Activated B cell treated with CpG ODN at 0.5 μM for 24 hours (primary cell): ENCODE results near the gene SECISBP2. TPM values are rescaled to one million over a fixed set of nuclear protein-coding genes. Genes with fewer than 3 reads are reported as not detected.

ENCODE experiments used
- ATAC-seq: fragments of 200-7000 bp; cut with Tn5 transposase; one replicate; pipeline ENCODE4 v1.10.0; 2021; ENCODE audit warnings: low read depth, mild to moderate bottlenecking, moderate library complexity
- CTCF ChIA-PET: fragments of 350-600 bp; sonication (Branson Sonifier 250); formaldehyde crosslinking; loops from one replicate; lab custom pipeline; 2021; ENCODE audit warnings: antibody characterized with exemption; lab: Charles Lee
- POLR2A ChIA-PET: fragments of 350-600 bp; sonication (Branson Sonifier 250); formaldehyde crosslinking; loops from one replicate; lab custom pipeline; 2021; ENCODE audit warnings: antibody characterized with exemption; lab: Charles Lee
- DNase-seq: peaks from one replicate; pipeline ENCODE4 v3.0.0; 2022
- H3K27ac Mint-ChIP-seq: one replicate; pipeline ENCODE4 v1.8.0; 2020; ENCODE audit warnings: mixed read lengths
- H3K27me3 Mint-ChIP-seq: one replicate; pipeline ENCODE4 v1.8.0; 2021; ENCODE audit warnings: mixed read lengths
- H3K36me3 Mint-ChIP-seq: one replicate; pipeline ENCODE4 v1.8.0; 2021; ENCODE audit warnings: low read depth, mixed read lengths
- H3K4me1 Mint-ChIP-seq: one replicate; pipeline ENCODE4 v1.8.0; 2021; ENCODE audit warnings: mixed read lengths
- H3K4me3 Mint-ChIP-seq: one replicate; pipeline ENCODE4 v1.8.0; 2020; ENCODE audit warnings: mild to moderate bottlenecking, mixed read lengths
- H3K9me3 Mint-ChIP-seq: one replicate; pipeline ENCODE4 v1.8.0; 2020; ENCODE audit warnings: mixed read lengths
- intact Hi-C: fragments of 100-400 bp; cut with micrococcal nuclease; formaldehyde crosslinking; loops from one replicate; pipeline ENCODE4 v1.15.1; 2024
- total RNA-seq: library from RNA; stranded (reverse); gene quantifications from 2 replicates; pipeline ENCODE4 v1.2.3, GENCODE V29; 2022
- TF ChIP-seq, protein P1 (sequence below): fragments of 200-600 bp; IDR thresholded peaks from one replicate; pipeline ENCODE4 v1.8.0; 2022; ENCODE audit warnings: antibody characterized with exemption, mild to moderate bottlenecking

SECISBP2 gene
- total RNA-seq, 1 donor from 2014 or later, result 97.1 TPM

DNA sequence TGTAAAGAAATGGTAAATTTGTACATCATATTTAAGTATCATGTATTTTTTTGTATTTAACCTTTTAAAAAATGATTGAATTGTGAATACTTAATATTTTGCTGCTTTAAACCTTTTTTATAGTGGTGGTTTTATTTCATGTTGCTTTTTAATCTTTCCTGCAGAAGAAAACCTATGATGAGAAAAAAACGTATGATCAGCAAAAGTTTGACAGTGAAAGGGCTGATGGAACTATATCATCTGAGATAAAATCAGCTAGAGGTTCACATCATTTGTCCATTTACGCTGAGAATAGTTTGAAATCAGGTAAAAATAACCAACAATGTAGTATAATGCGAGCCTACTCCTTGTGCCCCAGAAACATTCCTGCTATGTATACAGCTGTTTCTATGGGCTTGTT, 7.4 kb downstream of the SECISBP2 start:
- no peak for DNase-seq
- Mint-ChIP-seq H3K27ac (no peak overlapping the region), H3K9me3 (no peaks in the 10 kb centered on the region), H3K4me3 (no peak overlapping the region), H3K27me3 (no peaks in the 10 kb centered on the region), H3K4me1 (peaks cover 21% of the 10 kb centered on the region), H3K36me3 (peaks cover 79% of the 10 kb centered on the region)
- no peak for ATAC-seq
- intact Hi-C loops, result no loop called here
- CTCF ChIA-PET, result no interaction called here
- POLR2A ChIA-PET, result interaction anchor here (1.1 kb wide), 1 partner anchor 15 kb away, joined by 4 read pairs; the partner anchor contains the start of gene CKS2
- TF ChIP-seq, protein P1, sequence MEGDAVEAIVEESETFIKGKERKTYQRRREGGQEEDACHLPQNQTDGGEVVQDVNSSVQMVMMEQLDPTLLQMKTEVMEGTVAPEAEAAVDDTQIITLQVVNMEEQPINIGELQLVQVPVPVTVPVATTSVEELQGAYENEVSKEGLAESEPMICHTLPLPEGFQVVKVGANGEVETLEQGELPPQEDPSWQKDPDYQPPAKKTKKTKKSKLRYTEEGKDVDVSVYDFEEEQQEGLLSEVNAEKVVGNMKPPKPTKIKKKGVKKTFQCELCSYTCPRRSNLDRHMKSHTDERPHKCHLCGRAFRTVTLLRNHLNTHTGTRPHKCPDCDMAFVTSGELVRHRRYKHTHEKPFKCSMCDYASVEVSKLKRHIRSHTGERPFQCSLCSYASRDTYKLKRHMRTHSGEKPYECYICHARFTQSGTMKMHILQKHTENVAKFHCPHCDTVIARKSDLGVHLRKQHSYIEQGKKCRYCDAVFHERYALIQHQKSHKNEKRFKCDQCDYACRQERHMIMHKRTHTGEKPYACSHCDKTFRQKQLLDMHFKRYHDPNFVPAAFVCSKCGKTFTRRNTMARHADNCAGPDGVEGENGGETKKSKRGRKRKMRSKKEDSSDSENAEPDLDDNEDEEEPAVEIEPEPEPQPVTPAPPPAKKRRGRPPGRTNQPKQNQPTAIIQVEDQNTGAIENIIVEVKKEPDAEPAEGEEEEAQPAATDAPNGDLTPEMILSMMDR, result no peak

GRCh38 chr9:89328064-89328463, 9.8 kb downstream of the SECISBP2 start:
- no peak overlapping the region for H3K4me3 Mint-ChIP-seq
- intact Hi-C loops, result no loop called here
- TF ChIP-seq, protein P1, result no peak
- no peaks in the 10 kb centered on the region for H3K27me3 Mint-ChIP-seq
- ChIA-PET POLR2A (no interaction called here), CTCF (no interaction called here)
- ATAC-seq (no peak), DNase-seq (no peak)
- H3K9me3 Mint-ChIP-seq, result no peaks in the 10 kb centered on the region
- peaks cover 78% of the 10 kb centered on the region for H3K36me3 Mint-ChIP-seq
- H3K4me1 Mint-ChIP-seq, result peaks cover 8% of the 10 kb centered on the region
- H3K27ac Mint-ChIP-seq, result no peak overlapping the region

DNA sequence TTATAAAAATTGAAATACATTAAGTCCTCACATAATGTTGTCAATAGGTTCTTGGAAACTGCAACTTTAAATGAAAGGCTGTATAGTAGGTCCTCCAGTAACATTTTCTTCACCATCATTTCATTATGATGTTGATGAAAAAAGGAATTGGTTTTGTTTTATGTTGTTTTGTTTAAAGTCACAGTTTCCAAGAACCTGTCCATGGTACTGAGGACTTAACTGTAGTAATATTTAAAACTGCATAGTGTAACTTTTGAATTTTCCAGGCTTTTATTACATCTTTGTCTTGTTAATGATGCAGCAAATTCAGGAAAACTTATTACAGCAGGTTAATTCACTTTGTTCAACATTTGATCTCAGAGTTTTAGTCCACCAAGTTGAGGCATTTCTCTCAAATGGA, 11.6 kb downstream of the SECISBP2 start:
- H3K27ac Mint-ChIP-seq, result no peak overlapping the region
- no peaks in the 10 kb centered on the region for H3K4me1 Mint-ChIP-seq
- H3K27me3 Mint-ChIP-seq, result no peaks in the 10 kb centered on the region
- ATAC-seq, result no peak
- peaks cover 81% of the 10 kb centered on the region for H3K36me3 Mint-ChIP-seq
- H3K4me3 Mint-ChIP-seq, result no peak overlapping the region
- POLR2A ChIA-PET, result no interaction called here
- CTCF ChIA-PET, result no interaction called here
- TF ChIP-seq, protein P1, result no peak
- DNase-seq, result no peak
- intact Hi-C loops, result no loop called here
- no peaks in the 10 kb centered on the region for H3K9me3 Mint-ChIP-seq

DNA sequence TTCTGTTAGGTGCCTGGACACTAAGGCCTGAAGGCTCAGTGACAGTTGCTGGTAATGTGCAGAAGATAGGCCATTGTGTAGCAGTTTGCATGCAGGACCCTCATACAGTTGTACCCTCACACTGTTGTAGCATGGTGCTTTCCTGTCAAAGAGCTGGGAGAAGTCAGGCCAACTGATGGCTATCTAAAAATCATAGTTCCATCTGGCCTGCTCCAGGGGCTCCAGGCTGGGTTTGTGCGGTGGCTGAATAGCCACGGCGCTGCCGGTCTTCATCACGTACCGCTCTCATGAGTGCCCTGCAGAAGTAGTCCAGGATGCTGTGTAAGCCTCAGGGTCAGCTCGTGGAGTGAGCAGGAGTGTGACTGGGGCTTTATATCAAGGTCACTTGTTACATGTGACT, 12.2 kb downstream of the SECISBP2 start:
- no peak overlapping the region for H3K4me3 Mint-ChIP-seq
- TF ChIP-seq, protein P1, result no peak

GRCh38 chr9:89339807-89340206, 21.5 kb downstream of the SECISBP2 start:
- no peaks in the 10 kb centered on the region for H3K9me3 Mint-ChIP-seq
- intact Hi-C loops, result no loop called here
- H3K27ac Mint-ChIP-seq, result no peak overlapping the region
- TF ChIP-seq, protein P1, result no peak
- POLR2A ChIA-PET, result interaction anchor here (0.6 kb wide), 1 partner anchor 110 kb away, joined by 11 read pairs; no protein-coding TSS in a partner anchor
- no peaks in the 10 kb centered on the region for H3K4me1 Mint-ChIP-seq
- ATAC-seq, result no peak
- CTCF ChIA-PET, result interaction anchor here (0.6 kb wide), 1 partner anchor 226 kb away, joined by 3 read pairs; no protein-coding TSS in a partner anchor
- no peak for DNase-seq
- no peak overlapping the region for H3K4me3 Mint-ChIP-seq
- H3K36me3 Mint-ChIP-seq, result peaks cover 93% of the 10 kb centered on the region
- no peaks in the 10 kb centered on the region for H3K27me3 Mint-ChIP-seq

More for the DNA sequence above, 12.2 kb downstream of the SECISBP2 start:
- no peak overlapping the region for H3K27ac Mint-ChIP-seq
- ChIA-PET POLR2A (no interaction called here), CTCF (no interaction called here)
- ATAC-seq (no peak), DNase-seq (no peak)
- intact Hi-C loops, result no loop called here
- peaks cover 82% of the 10 kb centered on the region for H3K36me3 Mint-ChIP-seq
- H3K9me3 Mint-ChIP-seq, result no peaks in the 10 kb centered on the region
- no peaks in the 10 kb centered on the region for H3K27me3 Mint-ChIP-seq
- H3K4me1 Mint-ChIP-seq, result no peaks in the 10 kb centered on the region
